ENCODE data around the gene PCLO. TPM values are rescaled to one million over a fixed set of nuclear protein-coding genes. Genes with fewer than 3 reads are reported as not detected.

Gene PCLO
- total and polyA plus RNA-seq, 9 of the 15 experiments (the other 6 are each of a cell fraction or from before 2014, with no cell fraction given) = under 0.01 to 0.01 TPM; not detected in 7

- no peaks in the 10 kb centered on the region for H3K36me3 ChIP-seq (ENCODE audit: control insufficient read depth, insufficient read depth, low read length)
- intact Hi-C loops (cut with micrococcal nuclease) = no loop called here
- in situ Hi-C loops (cut with MboI) = no loop called here
- H3K9me1 ChIP-seq (ENCODE audit: control insufficient read depth, insufficient read depth, low read length) = no peaks in the 10 kb centered on the region
- H3K4me3 ChIP-seq = no peak overlapping the region
- no peak overlapping the region for H3K4me2 ChIP-seq (ENCODE audit: insufficient read depth, low read length)
- peaks cover 2% of the 10 kb centered on the region; the same call in 1 of the 2 replicates for H3K9me3 ChIP-seq (replicated peaks; ENCODE audit: control insufficient read depth, insufficient read depth, low read depth, low read length)
- no peak for TF ChIP-seq REST (IDR thresholded peaks at IDR 0.05; ENCODE audit: borderline replicate concordance)
- TF ChIP-seq REST (CRISPR knock-in tag; IDR thresholded peaks at IDR 0.05; ENCODE audit: low read depth) = no peak
- TF ChIP-seq NFIX (CRISPR knock-in tag; IDR thresholded peaks at IDR 0.05; ENCODE audit: low read depth) = no peak
- no peak for TF ChIP-seq ZNF764 (CRISPR knock-in tag; IDR thresholded peaks at IDR 0.05; ENCODE audit: low read depth)
- TF ChIP-seq FOXA1 (IDR thresholded peaks at IDR 0.05; ENCODE audit: borderline replicate concordance) = no peak
- BruUV-seq (replicated peaks) = no TSS peak
- no peak for FAIRE-seq
- H3K27me3 ChIP-seq (ENCODE audit: control insufficient read depth in 2 of 2, insufficient read depth in 2 of 2, low read length in 2 of 2) = no peaks in the 10 kb centered on the region
- DNase-seq (ENCODE audit: extremely low read depth in 1 of 4, low spot score in 3 of 4) = no peak
- WGBS (ENCODE audit: insufficient coverage, low coverage, missing lambda C conversion rate) = 0% methylated on average over 3 of the region's 3 CpGs
- no peak overlapping the region for H2AFZ ChIP-seq (ENCODE audit: low read depth, low read length)
- POLR2A ChIA-PET = no interaction called here
- no peak overlapping the region for H3K9ac ChIP-seq (ENCODE audit: insufficient read depth in 1 of 2, low read depth in 2 of 2, low read length in 2 of 2)
- CTCF ChIA-PET (ENCODE audit: low intra/inter-chr PET ratio) = no interaction called here
- H4K20me1 ChIP-seq (replicated peaks; ENCODE audit: control insufficient read depth, insufficient read depth, low read length) = no peaks in the 10 kb centered on the region
- H3K79me2 ChIP-seq (ENCODE audit: control insufficient read depth, insufficient read depth, low read length) = no peaks in the 10 kb centered on the region
- no peaks in the 10 kb centered on the region for H3K4me1 ChIP-seq (replicated peaks in 1 of 2; ENCODE audit: control insufficient read depth in 2 of 2, insufficient read depth in 2 of 2, low read length in 2 of 2)
- H3K27ac ChIP-seq (ENCODE audit: extremely low read depth, low read depth, low read length) = no peak overlapping the region
- no peak for ATAC-seq
These were observed 20.8 kb downstream of the PCLO start for GRCh38 chr7:83141927-83142326.
